SK-N-MC (cell line): ENCODE data around the gene PCGF3.
"Not testable (repeated sequence)": the region's sequence is repeated elsewhere in the genome, so short reads cannot be mapped to it uniquely, and the experiment has no call there.

Experiments used
- DNase-seq: peaks from one replicate; pipeline ENCODE4 v3.0.0-alpha.2; 2011; ENCODE audit warnings: low read depth, low spot score
- H3K27ac ChIP-seq: fragments of 200-600 bp; sonication (generic); 2 replicates; pipeline ENCODE4 v1.5.1; 2016; ENCODE audit warnings: mixed run types
- H3K36me3 ChIP-seq: fragments of 200-600 bp; sonication (generic); 2 replicates; pipeline ENCODE4 v1.6.1; 2017; ENCODE audit warnings: antibody characterized with exemption, low read length, mixed read lengths; ENCODE audit not compliant: insufficient read depth
- H3K4me3 ChIP-seq: fragments of 200-600 bp; sonication (generic); 2 replicates; pipeline ENCODE4 v1.5.1; 2016
- H3K9ac ChIP-seq: fragments of 200-600 bp; sonication (generic); 2 replicates; pipeline ENCODE4 v1.8.0; 2017; ENCODE audit warnings: mixed run types, mixed read lengths; ENCODE audit not compliant: insufficient read length
- H3K9me3 ChIP-seq: fragments of 200-600 bp; sonication (generic); 2 replicates; pipeline ENCODE4 v1.6.1; 2017; ENCODE audit warnings: low read depth, mild to moderate bottlenecking, antibody characterized with exemption, low read length, moderate library complexity, mixed read lengths
- EZH2 ChIP-seq: fragments of 200-600 bp; sonication (generic); IDR thresholded peaks from one replicate; pipeline ENCODE4 v1.6.1; 2017; ENCODE audit warnings: antibody characterized with exemption
- FOXP2 ChIP-seq: optimal IDR thresholded peaks from 2 replicates; pipeline ENCODE3; 2011; ENCODE audit warnings: mild to moderate bottlenecking, moderate library complexity; ENCODE audit not compliant: insufficient read depth; ENCODE audit errors: extremely low read length, control extremely low read depth
- POLR2AphosphoS5 ChIP-seq: IDR thresholded peaks from 2 replicates; pipeline ENCODE4 v1.6.1; 2012; ENCODE audit warnings: mild to moderate bottlenecking, low read depth, low read length, borderline replicate concordance

Gene PCGF3

DNA sequence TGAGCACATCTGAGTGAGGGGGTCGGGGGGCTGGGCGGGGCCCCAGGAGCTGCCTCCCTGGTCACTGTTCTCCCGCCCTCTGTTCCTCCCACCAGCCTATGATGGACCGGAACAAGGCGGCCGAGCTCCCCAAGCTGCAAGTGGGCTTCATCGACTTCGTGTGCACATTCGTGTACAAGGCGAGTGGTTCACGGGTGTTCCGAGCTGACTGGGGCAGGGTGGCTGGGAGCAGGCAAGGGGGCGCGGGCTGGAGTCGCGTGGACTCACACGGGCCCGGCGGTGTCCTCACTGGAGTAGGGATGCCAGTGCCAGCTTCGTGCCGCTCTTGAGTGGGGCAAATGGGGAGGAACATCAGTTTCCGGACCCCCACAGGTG is 39.2 kb upstream of the PCGF3 start:
- H3K4me3 ChIP-seq = no peak overlapping the region
- no peak overlapping the region for H3K27ac ChIP-seq
- H3K36me3 ChIP-seq = peaks cover 8% of the 10 kb centered on the region
- TF ChIP-seq FOXP2 (no peak), POLR2AphosphoS5 (no peak), EZH2 (no peak)
- no peak overlapping the region for H3K9ac ChIP-seq
- no peaks in the 10 kb centered on the region for H3K9me3 ChIP-seq
- no peak for DNase-seq

DNA sequence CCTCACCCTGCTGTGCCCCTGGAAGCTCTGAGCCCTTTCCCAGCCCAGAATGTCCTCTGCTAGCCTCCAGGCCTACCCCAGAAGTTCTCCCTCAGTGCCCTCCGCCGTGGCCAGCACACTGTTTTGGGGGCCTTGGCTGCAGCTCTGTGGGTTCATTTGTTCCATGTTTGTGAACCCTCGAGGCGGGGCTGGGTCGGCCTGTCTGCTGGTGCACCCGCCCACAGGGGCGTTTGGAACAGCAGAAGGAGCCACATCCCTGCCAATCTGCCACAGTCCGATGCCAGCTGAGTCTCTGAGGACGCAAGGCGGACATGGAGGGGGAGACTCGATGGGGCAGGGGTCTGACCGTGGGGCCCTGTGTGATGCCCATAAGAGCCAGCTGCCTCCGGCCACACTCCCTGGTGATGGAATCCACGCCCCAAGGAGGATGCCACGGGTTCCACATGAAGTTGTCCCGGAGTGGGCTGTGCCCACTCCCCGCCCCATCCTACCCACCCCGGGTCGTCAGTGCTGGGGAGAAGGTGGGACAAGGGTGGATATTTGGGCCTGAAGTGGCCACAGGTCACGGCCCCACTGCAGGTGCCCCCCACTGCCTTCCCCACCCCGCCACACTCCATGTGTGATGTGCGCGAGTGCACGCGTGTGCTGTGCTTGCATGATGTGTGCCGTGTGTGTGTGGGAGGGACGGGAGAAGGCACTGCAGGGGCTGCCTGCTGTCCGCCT is 38.6 kb upstream of the PCGF3 start:
- Histone ChIP-seq H3K9me3 (no peaks in the 10 kb centered on the region), H3K9ac (no peak overlapping the region), H3K27ac (no peak overlapping the region), H3K36me3 (peaks cover 14% of the 10 kb centered on the region), H3K4me3 (no peak overlapping the region)
- no peak for DNase-seq
- TF ChIP-seq FOXP2 = no peak
- no peak for TF ChIP-seq POLR2AphosphoS5
- no peak for TF ChIP-seq EZH2

DNA sequence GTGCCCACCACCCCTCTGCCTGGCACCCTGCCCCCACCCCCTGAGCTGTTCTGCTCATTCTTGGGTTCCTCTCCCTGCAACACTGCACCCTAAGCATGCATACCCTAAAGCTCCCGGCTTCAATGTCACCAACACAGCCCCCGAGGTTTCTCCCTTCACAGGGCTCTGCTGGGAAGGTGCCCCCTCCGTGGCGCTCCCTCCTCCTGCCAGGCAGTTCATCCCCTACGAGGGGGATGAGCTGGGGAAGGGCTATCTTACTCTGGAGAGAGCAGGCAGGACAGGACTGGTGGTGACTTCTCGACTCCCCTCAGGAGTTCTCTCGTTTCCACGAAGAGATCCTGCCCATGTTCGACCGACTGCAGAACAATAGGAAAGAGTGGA is 38.1 kb upstream of the PCGF3 start:
- Histone ChIP-seq H3K36me3 (peaks cover 19% of the 10 kb centered on the region), H3K27ac (no peak overlapping the region), H3K9ac (no peak overlapping the region), H3K4me3 (no peak overlapping the region), H3K9me3 (no peaks in the 10 kb centered on the region)
- no peak for DNase-seq
- TF ChIP-seq POLR2AphosphoS5 = no peak
- TF ChIP-seq FOXP2 = no peak

DNA sequence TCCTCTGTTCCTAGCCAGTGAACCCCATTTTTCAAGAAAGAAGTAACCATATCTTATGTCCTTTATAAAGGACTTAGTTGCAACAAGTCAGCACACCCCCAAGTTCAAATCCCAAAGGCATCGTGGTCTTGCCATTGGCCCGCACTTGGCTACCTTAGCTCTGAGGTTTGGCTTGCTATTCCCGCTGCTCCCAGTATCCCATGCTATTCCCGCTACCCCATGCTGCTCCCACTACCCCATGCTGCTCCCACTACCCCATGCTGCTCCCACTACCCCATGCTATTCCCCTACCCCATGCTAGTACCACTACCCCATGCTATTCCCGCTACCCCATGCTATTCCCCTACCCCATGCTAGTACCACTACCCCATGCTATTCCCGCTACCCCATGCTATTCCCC is 37.4 kb upstream of the PCGF3 start:
- not testable (repeated sequence) for H3K9me3 ChIP-seq, H3K4me3 ChIP-seq
- H3K36me3 ChIP-seq = peaks cover 26% of the 10 kb centered on the region

DNA sequence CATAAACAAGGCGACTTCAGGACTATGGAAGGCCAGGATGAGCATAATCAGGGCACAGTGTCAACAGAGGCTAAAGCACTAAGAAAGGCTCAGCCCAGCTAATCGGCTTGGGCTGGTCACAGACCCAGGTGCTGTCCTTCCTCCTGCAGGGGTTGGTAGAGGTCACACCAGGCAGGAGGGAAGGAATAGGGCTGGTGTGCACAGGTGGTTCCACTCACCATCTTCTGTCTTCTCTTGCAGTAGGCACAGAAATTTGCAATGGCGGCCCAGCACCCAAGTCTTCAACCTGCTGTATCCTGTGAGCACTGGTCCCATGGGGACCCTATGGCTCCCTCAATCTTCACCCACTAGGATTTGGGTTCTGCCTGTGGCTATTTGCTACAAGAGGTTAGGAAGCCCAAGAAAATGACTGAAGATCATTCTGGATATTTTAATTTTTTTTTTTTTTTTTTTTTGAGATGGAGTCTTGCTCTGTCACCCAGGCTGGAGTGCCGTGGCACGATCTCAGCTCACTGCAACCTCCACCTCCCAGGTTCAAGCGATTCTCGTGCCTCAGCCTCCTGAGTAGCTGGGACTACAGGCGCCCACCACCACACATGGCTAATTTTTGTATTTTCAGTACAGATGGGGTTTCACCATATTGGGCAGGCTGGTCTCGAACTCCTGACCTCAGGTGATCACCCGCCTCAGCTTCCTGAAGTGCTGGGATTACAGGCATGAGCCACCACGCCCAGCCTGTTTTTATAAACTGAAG is 35.6 kb upstream of the PCGF3 start:
- H3K9me3 ChIP-seq, H3K4me3 ChIP-seq, H3K9ac ChIP-seq, H3K27ac ChIP-seq, DNase-seq: not testable (repeated sequence)
- H3K36me3 ChIP-seq = peaks cover 26% of the 10 kb centered on the region

More for the DNA sequence above, 37.4 kb upstream of the PCGF3 start:
- H3K9ac ChIP-seq, DNase-seq, H3K27ac ChIP-seq: not testable (repeated sequence)

DNA sequence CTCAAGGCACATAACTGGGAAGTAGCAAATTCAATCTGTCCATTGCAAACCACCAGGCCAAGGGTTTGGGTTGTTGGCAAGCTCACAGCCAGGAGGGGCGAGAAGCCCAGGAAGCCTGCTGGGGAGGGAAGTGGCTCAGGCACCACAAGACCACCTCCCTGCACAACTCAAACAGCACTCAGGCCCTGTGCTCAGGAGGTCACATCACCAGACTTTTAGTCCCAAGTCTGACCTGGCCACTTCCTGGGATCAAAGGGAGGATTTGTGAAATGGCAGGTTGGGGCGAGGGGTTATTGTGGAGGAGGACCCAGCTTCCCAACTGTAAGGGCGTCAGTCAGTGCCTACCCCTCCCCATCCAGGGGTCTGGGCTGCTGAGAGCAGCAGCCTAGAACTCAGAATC is 33.9 kb upstream of the PCGF3 start:
- H3K36me3 ChIP-seq = peaks cover 26% of the 10 kb centered on the region
- no peak for DNase-seq
- H3K4me3 ChIP-seq = no peak overlapping the region
- TF ChIP-seq EZH2 (no peak), POLR2AphosphoS5 (no peak), FOXP2 (no peak)
- no peak overlapping the region for H3K9ac ChIP-seq
- no peak overlapping the region for H3K27ac ChIP-seq
- H3K9me3 ChIP-seq = no peaks in the 10 kb centered on the region

DNA sequence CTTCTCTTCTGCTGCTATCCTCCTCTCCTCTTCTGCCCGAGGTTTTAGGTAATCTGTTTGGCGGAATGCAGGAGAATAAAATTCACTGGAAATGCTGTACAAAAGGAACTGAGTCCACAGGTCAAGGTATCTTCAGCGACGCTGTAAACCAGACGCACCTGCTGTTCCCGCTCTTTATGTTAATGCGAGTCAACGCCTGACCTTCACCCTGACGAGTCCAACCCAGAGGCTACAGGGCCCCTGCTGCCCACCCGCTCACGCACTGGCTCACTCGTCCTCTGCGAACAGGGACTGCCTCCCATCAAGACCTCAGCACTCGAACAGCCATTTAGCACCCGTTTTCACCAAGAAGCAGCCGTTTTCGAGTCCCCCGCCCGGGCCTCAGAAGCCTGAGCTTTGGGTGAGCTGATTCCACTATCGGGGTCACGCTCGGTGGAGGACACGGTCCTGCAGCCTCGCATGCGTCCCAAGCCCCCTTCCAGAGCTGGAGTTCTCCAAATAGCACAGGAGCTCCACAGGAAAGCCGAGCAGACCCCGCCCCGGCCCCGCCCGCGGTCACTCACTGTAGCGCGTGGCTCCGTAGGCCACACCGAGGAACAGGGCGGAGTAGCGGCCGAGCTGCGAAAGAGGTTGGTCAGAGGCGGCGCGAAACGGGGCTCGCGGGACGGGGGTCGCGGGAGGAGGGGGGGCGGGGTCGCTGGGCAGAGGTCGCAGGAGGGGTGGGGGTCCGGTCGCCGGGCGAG is 32.1 kb upstream of the PCGF3 start:
- Histone ChIP-seq H3K4me3 (peak overlapping the region; percentile 97), H3K36me3 (peaks cover 26% of the 10 kb centered on the region), H3K27ac (no peak overlapping the region), H3K9ac (peak overlapping the region; percentile 82), H3K9me3 (no peaks in the 10 kb centered on the region)
- TF ChIP-seq POLR2AphosphoS5 (no peak), FOXP2 (no peak)
- no peak for DNase-seq

DNA sequence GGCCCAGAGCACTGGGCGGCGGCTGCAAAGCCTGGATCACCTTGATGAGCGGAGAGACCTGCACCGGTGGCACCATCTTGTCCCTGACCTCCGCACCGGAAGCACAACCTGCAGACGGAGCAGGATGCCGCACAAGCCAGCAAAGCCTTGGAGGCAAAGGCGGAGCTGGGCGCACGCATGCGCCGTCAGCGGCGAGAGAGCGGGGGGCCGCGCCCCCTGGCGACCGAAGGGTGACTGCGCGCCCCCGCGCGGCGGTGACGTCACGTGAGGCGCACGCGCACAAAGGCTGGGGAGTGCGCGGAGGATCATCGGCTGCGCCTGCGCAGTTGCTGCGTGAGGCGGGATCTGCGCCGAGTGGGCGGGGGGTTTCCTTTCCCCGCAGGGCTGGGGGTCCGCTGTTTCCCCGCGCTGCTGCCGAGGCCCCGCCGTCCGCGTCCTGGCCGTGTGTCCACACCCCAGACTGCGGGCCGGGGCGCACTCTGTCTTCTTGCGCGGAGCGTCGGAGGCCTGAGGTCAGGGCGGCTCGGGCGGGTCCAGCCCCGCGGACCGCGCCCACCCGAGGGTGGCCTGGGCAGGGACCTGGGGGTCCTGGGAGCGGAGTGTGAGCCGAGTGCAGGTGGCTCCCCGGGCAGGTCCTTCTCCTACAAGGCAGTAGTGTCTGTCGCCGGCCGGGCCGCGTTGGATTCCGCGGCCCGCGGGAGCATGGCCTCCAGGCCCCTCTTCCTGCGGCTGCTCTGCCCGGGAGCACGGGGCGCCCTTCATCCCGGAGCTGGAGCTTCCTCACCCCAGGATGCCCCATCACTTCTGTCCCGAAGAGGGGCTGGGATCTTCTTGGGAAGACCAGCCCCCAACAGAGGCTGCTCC is 31.2 kb upstream of the PCGF3 start, which contains the start of the genes ATP5ME and MYL5:
TSS of gene ATP5ME (minus strand) at position 105 of the 864 bp plus-strand sequence. CDS start at position 76, 29 bp downstream.
TSS of gene MYL5 (plus strand) at position 371 of the 864 bp plus-strand sequence. CDS start 3,485 bp downstream, outside the sequence.
- H3K9ac ChIP-seq = peak within 1 kb of the TSS; percentile 98
- TF ChIP-seq EZH2 = no peak
- TF ChIP-seq POLR2AphosphoS5 = peak; percentile 86
- TF ChIP-seq FOXP2 = peak; percentile 88
- H3K27ac ChIP-seq = peak within 1 kb of the TSS; percentile 70
- peak; percentile 87 for DNase-seq
- no peaks in the 10 kb centered on the region for H3K9me3 ChIP-seq
- H3K4me3 ChIP-seq = peak within 1 kb of the TSS; percentile 97
- H3K36me3 ChIP-seq = peaks cover 26% of the 10 kb centered on the region
